K562 (cell line): ENCODE measurements around the gene ASPG. TPM values are rescaled to one million over a fixed set of nuclear protein-coding genes. Genes with fewer than 3 reads are reported as not detected.

Source experiments
- ATAC-seq: fragments of 200-7000 bp; cut with Tn5 transposase; 3 replicates; pipeline ENCODE4 v1.9.1; 2020; ENCODE audit warnings: moderate library complexity
- BruUV-seq: library from RNA; stranded (reverse); fragments of 400-500 nt; replicated peaks from 2 replicates; lab custom pipeline; 2021; lab: Mats Ljungman, UMichigan
- CTCF ChIA-PET: fragments of 300-600 bp; formaldehyde crosslinking; extraction: SDS; loops from one replicate; lab custom pipeline; 2021; ENCODE audit warnings: low intra/inter-chr PET ratio; lab: Yijun Ruan, JAX
- POLR2A ChIA-PET: fragments of 300-600, 350-650 bp; sonication (Branson Sonifier 250); formaldehyde crosslinking; extraction: SDS; loops from one replicate; lab custom pipeline; 2021; ENCODE audit warnings: antibody characterized with exemption, inconsistent platforms; lab: Yijun Ruan, JAX
- DNase-seq, 4 experiments: peaks; one replicate each; pipeline versions ENCODE4 v3.0.0 to v3.0.0-alpha.2; 2011 to 2018; ENCODE audit warnings: low spot score in 3 of 4, mixed read lengths in 3 of 4; ENCODE audit errors: extremely low read depth in 1 of 4
- FAIRE-seq: peaks from 2 replicates; lab custom pipeline; 2011; peaks lifted over from hg19 to GRCh38; lab: Jason Lieb, UNC
- H2AFZ ChIP-seq: 2 replicates; pipeline ENCODE4 v1.6.0; 2011; ENCODE audit warnings: low read depth, low read length, control low read depth, inconsistent platforms
- H3K27ac ChIP-seq: fragments of 200-600 bp; 3 replicates; pipeline ENCODE4 v1.8.0; 2011; ENCODE audit warnings: low read depth, mild to moderate bottlenecking, control low read depth, inconsistent platforms, low read length, moderate library complexity, mixed read lengths; ENCODE audit errors: extremely low read depth
- H3K27me3 ChIP-seq, 2 experiments: fragments of 300-600 bp in 1 of 2; 2 replicates in 1 of 2; 3 replicates in 1 of 2; pipeline versions ENCODE4 v1.6.0 to v1.8.0; 2011; ENCODE audit warnings: inconsistent platforms in 2 of 2, low read length in 2 of 2, mild to moderate bottlenecking in 1 of 2, mixed read lengths in 1 of 2, moderate library complexity in 1 of 2; ENCODE audit not compliant: control insufficient read depth in 2 of 2, insufficient read depth in 2 of 2
- H3K36me3 ChIP-seq: fragments of 300-600 bp; 3 replicates; pipeline ENCODE4 v1.8.0; 2011; ENCODE audit warnings: mild to moderate bottlenecking, low read length, inconsistent platforms; ENCODE audit not compliant: control insufficient read depth, insufficient read depth
- H3K4me1 ChIP-seq, 2 experiments: fragments of 200-600 bp in 1 of 2; replicated peaks in 1 of 2; 2 replicates in 1 of 2; 3 replicates in 1 of 2; pipeline versions ENCODE4 v1.5.1 to v1.8.0; 2011; ENCODE audit warnings: inconsistent platforms in 2 of 2, low read length in 2 of 2, mild to moderate bottlenecking in 1 of 2, mixed read lengths in 1 of 2, moderate library complexity in 1 of 2; ENCODE audit not compliant: control insufficient read depth in 2 of 2, insufficient read depth in 2 of 2
- H3K4me2 ChIP-seq: 2 replicates; pipeline ENCODE4 v1.6.1; 2011; ENCODE audit warnings: low read length, control low read depth, inconsistent platforms, mixed read lengths; ENCODE audit not compliant: insufficient read depth
- H3K4me3 ChIP-seq: fragments of 200-600 bp; sonication (generic), shearing (Covaris generic); 2 replicates; pipeline ENCODE4 v1.5.1; 2016; ENCODE audit warnings: control low read depth, inconsistent platforms
- H3K79me2 ChIP-seq: fragments of 200-600 bp; 3 replicates; pipeline ENCODE4 v1.8.0; 2011; ENCODE audit warnings: low read length, inconsistent platforms; ENCODE audit not compliant: control insufficient read depth, insufficient read depth
- H3K9ac ChIP-seq, 2 experiments: 2 replicates each; pipeline versions ENCODE4 v1.6.0 to v1.6.1; 2011; ENCODE audit warnings: low read depth in 2 of 2, low read length in 2 of 2, control low read depth in 1 of 2, inconsistent platforms in 1 of 2, mild to moderate bottlenecking in 1 of 2, mixed read lengths in 1 of 2; ENCODE audit not compliant: insufficient read depth in 1 of 2
- H3K9me1 ChIP-seq: one replicate; pipeline ENCODE4 v1.6.0; 2011; ENCODE audit warnings: inconsistent platforms, mild to moderate bottlenecking, low read length, moderate library complexity; ENCODE audit not compliant: control insufficient read depth, insufficient read depth
- H3K9me3 ChIP-seq: replicated peaks from 2 replicates; pipeline ENCODE4 v1.5.1; 2011; ENCODE audit warnings: low read depth, low read length, inconsistent platforms; ENCODE audit not compliant: control insufficient read depth, insufficient read depth
- H4K20me1 ChIP-seq: replicated peaks from 2 replicates; pipeline ENCODE4 v1.6.1; 2011; ENCODE audit warnings: low read length, inconsistent platforms, mixed read lengths; ENCODE audit not compliant: control insufficient read depth, insufficient read depth
- ARNT ChIP-seq, 2 experiments: fragments of 450-650 bp; IDR thresholded peaks; 2 replicates each; pipeline ENCODE4 v1.6.1; 2016; ENCODE audit warnings: mild to moderate bottlenecking in 1 of 2
- CEBPZ ChIP-seq: fragments of 150-350 bp; IDR thresholded peaks from 2 replicates; pipeline ENCODE4 v1.6.1; 2014; ENCODE audit warnings: low read depth, mild to moderate bottlenecking, low read length, borderline replicate concordance
- whole genome bisulfite sequencing: fragments of 100-300 bp; shearing (Covaris generic); methylation state at CpG from one replicate; pipeline ENCODE4 v1.1.6; 2016; ENCODE audit warnings: low coverage, mixed read lengths; ENCODE audit not compliant: insufficient coverage; ENCODE audit errors: missing lambda C conversion rate; 5-methylcytosine and 5-hydroxymethylcytosine counted together
- in situ Hi-C: fragments of 300-500 bp; cut with MboI; formaldehyde crosslinking; loops from 4 replicates; pipeline ENCODE4 v1.15.0; 2018; ENCODE audit warnings: inconsistent platforms, mixed read lengths
- intact Hi-C: fragments of 100-400 bp; cut with micrococcal nuclease; formaldehyde crosslinking; loops from 2 replicates; pipeline ENCODE4 v1.14.2; 2022
- polyA plus RNA-seq, 8 experiments: library from polyadenylated mRNA; depleted of rRNA in 4 of 8; stranded (reverse) in 5 of 8; unstranded in 3 of 8; fragments of >200 nt; fragmentation: Nextera tagmentation in 2 of 8; fragmentation: Illumina TruSeq in 1 of 8; extraction: Ambion mirVana in 2 of 8; extraction: Trizol in 1 of 8; gene quantifications; 2 replicates each; pipeline versions ENCODE4 v1.2.1 to v1.2.3, GENCODE V29; 2011 to 2014; ENCODE audit warnings: inconsistent platforms in 1 of 8, missing spikeins in 1 of 8
- total RNA-seq, 7 experiments: library from RNA; depleted of rRNA in 6 of 7; stranded (reverse); fragments of >200 nt in 6 of 7; fragmentation: Illumina TruSeq in 2 of 7; extraction: Trizol in 2 of 7; gene quantifications; 2 replicates each; pipeline versions ENCODE4 v1.2.1 to v1.2.3, GENCODE V29; 2011 to 2021; ENCODE audit warnings: low replicate concordance in 1 of 7

ASPG gene
- total and polyA plus RNA-seq, 9 of the 15 experiments (the other 6 are each of a cell fraction or from before 2014, with no cell fraction given): 0.18 TPM; not detected in 8

DNA sequence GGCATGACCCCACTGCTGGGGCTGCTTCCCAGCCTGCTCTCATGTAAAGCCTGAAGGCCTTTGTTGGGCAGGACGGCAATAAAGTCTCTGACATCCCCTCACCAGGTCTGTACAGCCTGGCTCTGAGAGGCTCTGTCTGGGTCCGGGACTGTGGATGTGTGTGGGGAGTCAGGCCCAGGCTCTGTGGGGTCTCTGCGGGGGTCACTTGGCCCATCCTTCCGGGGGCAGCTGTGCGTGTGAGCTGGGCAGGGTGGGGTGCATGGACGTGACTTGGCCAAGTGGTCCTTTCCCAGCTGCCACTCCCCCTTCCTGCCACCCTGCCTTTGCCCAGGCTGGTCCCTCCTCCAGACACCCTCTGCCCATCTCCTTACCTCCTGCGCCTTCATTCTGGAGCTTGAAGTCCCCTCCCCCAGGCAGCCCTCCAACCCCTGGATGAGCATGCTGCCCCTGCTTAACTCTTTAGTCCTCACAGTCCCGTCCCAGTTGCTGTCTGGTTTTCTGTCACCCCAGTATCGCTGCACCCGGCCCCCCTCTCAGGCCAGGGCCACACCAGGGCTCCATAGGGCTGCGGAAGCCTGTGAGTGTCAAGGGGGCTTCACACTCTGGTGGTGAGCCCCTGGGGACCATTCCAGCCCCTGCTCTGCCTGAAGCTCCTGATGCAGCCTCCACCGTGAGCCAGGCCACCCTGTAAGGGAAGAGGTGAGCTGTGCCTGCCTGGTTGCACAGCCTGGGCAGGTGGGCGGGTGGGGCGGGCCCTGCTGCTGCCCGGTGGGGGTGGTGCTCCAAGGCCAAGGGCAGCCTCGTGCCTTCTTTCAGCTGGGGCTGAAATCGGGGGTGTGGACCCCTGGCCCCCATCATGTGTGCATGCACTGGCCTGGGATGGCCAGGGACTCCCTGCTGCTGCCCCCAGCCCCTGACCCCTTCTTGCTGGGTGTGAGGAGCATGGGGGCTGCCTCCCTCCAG, 27.4 kb downstream of the ASPG start:
- H3K27ac ChIP-seq: no peak overlapping the region
- no TSS peak for BruUV-seq
- in situ Hi-C loops: no loop called here
- no peaks in the 10 kb centered on the region for H3K36me3 ChIP-seq
- DNase-seq (no peak), FAIRE-seq (no peak), ATAC-seq (no peak)
- no peak overlapping the region for H3K4me2 ChIP-seq
- H3K9me3 ChIP-seq: no peaks in the 10 kb centered on the region
- TF ChIP-seq CEBPZ (no peak), ARNT (IDR thresholded peaks at IDR 0.05) (no peak)
- no peaks in the 10 kb centered on the region for H3K27me3 ChIP-seq
- WGBS: 4% methylated on average over 4 of the region's 17 CpGs
- no peaks in the 10 kb centered on the region for H4K20me1 ChIP-seq
- ChIA-PET POLR2A (no interaction called here), CTCF (no interaction called here)
- H2AFZ ChIP-seq: no peak overlapping the region
- H3K9ac ChIP-seq: no peak overlapping the region
- H3K4me1 ChIP-seq: peaks cover 0 to 7% of the 10 kb centered on the region in 2 experiments; a peak in 2 of 5 replicates
- H3K4me3 ChIP-seq: no peak overlapping the region
- intact Hi-C loops: no loop called here
- no peaks in the 10 kb centered on the region for H3K79me2 ChIP-seq
- no peaks in the 10 kb centered on the region for H3K9me1 ChIP-seq
